BJ (cell line): Measurements from ENCODE around the gene SMPX. TPM values are rescaled to one million over a fixed set of nuclear protein-coding genes. Genes with fewer than 3 reads are reported as not detected.
A peak's percentile ranks its signal among the peaks of the same experiment; 100 is the strongest.

Experiments used
- CTCF ChIA-PET: fragments of 350-600 bp; formaldehyde crosslinking; extraction: SDS; loops from one replicate; lab custom pipeline; 2021; ENCODE audit warnings: antibody characterized with exemption, inconsistent platforms; lab: Yijun Ruan, JAX
- POLR2A ChIA-PET: fragments of 300-600 bp; sonication (Branson Sonifier 250); formaldehyde crosslinking; extraction: SDS; loops from one replicate; lab custom pipeline; 2021; ENCODE audit warnings: antibody characterized with exemption; lab: Charles Lee
- DNase-seq: peaks from one replicate; pipeline ENCODE4 v3.0.0-alpha.2; 2011; ENCODE audit warnings: low read depth
- H3K27me3 ChIP-seq: 2 replicates; pipeline ENCODE4 v1.6.0; 2011; ENCODE audit warnings: low read length; ENCODE audit not compliant: control insufficient read depth, insufficient read depth
- H3K36me3 ChIP-seq: 2 replicates; pipeline ENCODE4 v1.5.1; 2011; ENCODE audit warnings: low read length; ENCODE audit not compliant: control insufficient read depth, insufficient read depth
- H3K4me3 ChIP-seq: 2 replicates; pipeline ENCODE4 v1.5.1; 2011; ENCODE audit warnings: low read depth, mild to moderate bottlenecking, control low read depth, low read length
- polyA plus RNA-seq: library from polyadenylated mRNA; depleted of rRNA; stranded (reverse); fragments of >200 nt; gene quantifications from 2 replicates; pipeline ENCODE4 v1.2.3, GENCODE V29; 2011
- TF ChIP-seq, protein P1 (sequence below): IDR thresholded peaks from 2 replicates; pipeline ENCODE4 v1.5.1; 2011; ENCODE audit warnings: low read depth, mild to moderate bottlenecking, control low read depth, inconsistent platforms, low read length, moderate library complexity; ENCODE audit not compliant: insufficient read depth

The SMPX gene
- polyA plus RNA-seq, 1 experiment = not detected

DNA sequence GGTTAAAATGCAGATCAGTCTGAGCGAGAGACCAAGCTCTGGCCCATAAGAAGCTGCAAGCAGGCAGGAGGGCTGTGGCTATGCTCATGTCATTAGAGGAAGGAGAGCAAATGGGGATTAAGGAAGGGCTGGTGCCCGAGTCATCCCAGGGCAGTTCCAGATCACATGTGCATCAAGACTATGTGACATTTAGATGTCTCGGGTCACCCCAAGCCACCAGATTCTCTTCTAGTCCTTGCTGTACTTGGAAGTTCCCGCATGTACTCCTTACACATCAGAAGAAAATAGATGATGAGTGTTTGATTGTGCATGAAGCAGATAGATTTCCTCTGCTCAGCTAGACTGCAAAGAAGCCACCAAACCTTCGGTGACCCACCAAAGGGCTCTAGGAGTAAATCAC, 57.6 kb downstream of the SMPX start:
- POLR2A ChIA-PET = no interaction called here
- Histone ChIP-seq H3K4me3 (no peak overlapping the region), H3K36me3 (no peaks in the 10 kb centered on the region), H3K27me3 (no peaks in the 10 kb centered on the region)
- DNase-seq = no peak
- TF ChIP-seq, protein P1, sequence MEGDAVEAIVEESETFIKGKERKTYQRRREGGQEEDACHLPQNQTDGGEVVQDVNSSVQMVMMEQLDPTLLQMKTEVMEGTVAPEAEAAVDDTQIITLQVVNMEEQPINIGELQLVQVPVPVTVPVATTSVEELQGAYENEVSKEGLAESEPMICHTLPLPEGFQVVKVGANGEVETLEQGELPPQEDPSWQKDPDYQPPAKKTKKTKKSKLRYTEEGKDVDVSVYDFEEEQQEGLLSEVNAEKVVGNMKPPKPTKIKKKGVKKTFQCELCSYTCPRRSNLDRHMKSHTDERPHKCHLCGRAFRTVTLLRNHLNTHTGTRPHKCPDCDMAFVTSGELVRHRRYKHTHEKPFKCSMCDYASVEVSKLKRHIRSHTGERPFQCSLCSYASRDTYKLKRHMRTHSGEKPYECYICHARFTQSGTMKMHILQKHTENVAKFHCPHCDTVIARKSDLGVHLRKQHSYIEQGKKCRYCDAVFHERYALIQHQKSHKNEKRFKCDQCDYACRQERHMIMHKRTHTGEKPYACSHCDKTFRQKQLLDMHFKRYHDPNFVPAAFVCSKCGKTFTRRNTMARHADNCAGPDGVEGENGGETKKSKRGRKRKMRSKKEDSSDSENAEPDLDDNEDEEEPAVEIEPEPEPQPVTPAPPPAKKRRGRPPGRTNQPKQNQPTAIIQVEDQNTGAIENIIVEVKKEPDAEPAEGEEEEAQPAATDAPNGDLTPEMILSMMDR = no peak
- CTCF ChIA-PET = interaction anchor here (1.1 kb wide), 1 partner anchor 25 kb away, joined by 3 read pairs; no protein-coding TSS in a partner anchor

DNA sequence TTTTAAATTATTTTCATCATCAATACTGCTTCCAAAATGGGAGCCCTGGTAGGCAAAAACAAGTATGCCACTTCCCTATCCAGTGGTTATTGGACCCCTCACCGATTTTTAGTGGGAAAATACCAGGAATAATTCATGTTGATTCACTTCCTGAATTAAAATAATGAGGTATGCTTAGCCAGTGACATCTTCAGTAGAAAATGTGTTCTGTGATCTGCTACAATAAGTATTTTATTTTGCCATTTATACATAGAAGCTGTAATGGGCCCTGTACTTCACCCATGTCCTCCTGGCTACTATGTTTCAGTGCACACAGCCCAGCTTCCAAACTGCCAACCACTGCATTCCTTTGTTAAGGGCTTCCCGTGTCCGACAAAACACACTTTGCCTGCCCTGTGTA, 58.8 kb downstream of the SMPX start:
- H3K27me3 ChIP-seq = no peaks in the 10 kb centered on the region
- CTCF ChIA-PET = interaction anchor here (1.1 kb wide), 1 partner anchor 26 kb away, joined by 3 read pairs; no protein-coding TSS in a partner anchor
- TF ChIP-seq, protein P1 = no peak

DNA sequence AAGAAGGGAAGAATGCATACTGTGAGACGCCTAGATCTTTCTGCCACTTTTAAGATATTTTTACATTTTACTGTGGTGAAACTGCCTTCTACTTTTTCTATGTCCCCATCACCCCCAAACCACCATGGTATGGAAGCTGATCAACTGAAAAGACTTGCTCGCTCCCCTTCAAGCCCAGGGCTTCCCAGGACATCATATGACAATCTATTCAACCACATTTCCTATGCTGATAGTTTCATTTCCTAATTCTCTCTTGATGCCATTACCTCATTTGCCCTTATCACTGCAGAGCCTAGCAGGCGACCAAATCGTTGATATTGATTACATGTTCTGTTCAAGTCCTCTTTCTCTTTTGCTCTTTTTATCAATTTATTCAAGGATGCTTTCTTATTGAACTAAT, 59.6 kb downstream of the SMPX start:
- POLR2A ChIA-PET = no interaction called here
- DNase-seq = no peak
- TF ChIP-seq, protein P1 = no peak
- Histone ChIP-seq H3K36me3 (no peaks in the 10 kb centered on the region), H3K4me3 (no peak overlapping the region), H3K27me3 (no peaks in the 10 kb centered on the region)
- CTCF ChIA-PET = no interaction called here

More for the DNA sequence above, 58.8 kb downstream of the SMPX start:
- no peak for DNase-seq
- Histone ChIP-seq H3K36me3 (no peaks in the 10 kb centered on the region), H3K4me3 (no peak overlapping the region)
- POLR2A ChIA-PET = no interaction called here

DNA sequence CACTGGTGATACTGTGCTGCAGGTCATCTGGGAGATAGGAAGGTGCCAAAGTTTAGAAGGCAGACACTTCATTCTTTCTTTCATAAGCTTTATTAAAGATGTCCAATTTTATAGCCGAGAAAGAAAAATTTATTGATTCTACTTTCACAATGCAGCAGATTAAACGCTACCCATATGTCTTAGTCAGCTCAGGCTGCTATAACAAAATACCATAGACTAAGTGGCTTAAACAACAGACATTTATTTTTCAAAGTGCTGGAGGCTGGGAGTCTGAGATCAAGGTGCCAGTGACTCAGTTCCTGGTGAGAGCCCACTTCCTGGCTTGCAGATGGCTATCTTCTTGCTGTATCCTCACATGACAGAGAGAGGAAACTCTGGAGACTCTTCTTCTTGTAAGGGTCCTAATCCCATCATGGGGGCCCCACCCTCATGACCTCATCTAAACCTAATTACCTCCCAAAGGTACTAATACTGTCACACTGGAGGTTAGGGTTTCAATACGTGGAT, 66.4 kb downstream of the SMPX start:
- Histone ChIP-seq H3K36me3 (no peaks in the 10 kb centered on the region), H3K4me3 (no peak overlapping the region), H3K27me3 (no peaks in the 10 kb centered on the region)
- CTCF ChIA-PET = no interaction called here
- TF ChIP-seq, protein P1 = no peak
- POLR2A ChIA-PET = no interaction called here
- no peak for DNase-seq

DNA sequence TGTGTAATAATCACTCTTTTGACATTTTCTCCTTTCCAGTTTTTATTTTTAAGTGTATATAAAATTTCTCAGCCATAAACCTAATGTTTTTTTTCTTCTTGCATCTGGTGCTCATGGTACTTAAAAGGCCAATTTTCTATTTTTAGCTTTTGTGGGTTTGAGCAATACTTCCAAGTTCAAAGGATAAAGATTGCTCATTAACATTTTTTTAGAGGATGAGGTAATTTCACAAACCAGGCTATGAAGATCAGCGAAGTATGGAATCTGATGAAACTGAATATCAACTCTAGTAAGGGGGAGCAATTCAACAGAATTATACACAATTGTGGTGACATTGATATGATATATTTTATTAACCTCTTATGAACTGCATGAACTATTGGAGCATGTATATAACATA, 74.0 kb downstream of the SMPX start:
- Histone ChIP-seq H3K36me3 (no peaks in the 10 kb centered on the region), H3K27me3 (no peaks in the 10 kb centered on the region), H3K4me3 (no peak overlapping the region)
- ChIA-PET CTCF (no interaction called here), POLR2A (no interaction called here)
- TF ChIP-seq, protein P1 = no peak
- DNase-seq = peak; percentile 66
